Cardiac muscle cell (in vitro differentiated cells and primary cell): ENCODE measurements around the gene SLIT1. TPM values are rescaled to one million over a fixed set of nuclear protein-coding genes. Genes with fewer than 3 reads are reported as not detected.
A peak's percentile ranks its signal among the peaks of the same experiment; 100 is the strongest.

Experiments used
- DNase-seq, 2 donors: peaks; one replicate each; pipeline versions ENCODE4 v3.0.0 to v3.0.0-alpha.2; 2010 to 2017; ENCODE audit warnings: low read depth in 1 of 2, low spot score in 1 of 2
- H3K27ac ChIP-seq: fragments of 200-600 bp; sonication (generic); 2 replicates; pipeline ENCODE4 v1.5.1; 2016
- H3K27me3 ChIP-seq: fragments of 200-600 bp; sonication (generic); 2 replicates; pipeline ENCODE4 v1.6.0; 2016; ENCODE audit warnings: control low read depth
- H3K36me3 ChIP-seq: fragments of 200-600 bp; sonication (generic); 2 replicates; pipeline ENCODE4 v1.5.1; 2016; ENCODE audit warnings: control low read depth
- H3K4me1 ChIP-seq: fragments of 200-600 bp; sonication (generic); 2 replicates; pipeline ENCODE4 v1.8.1; 2017; ENCODE audit warnings: low read depth, mild to moderate bottlenecking, mixed run types
- H3K4me3 ChIP-seq: fragments of 200-600 bp; sonication (generic); 2 replicates; pipeline ENCODE4 v1.5.1; 2016; ENCODE audit warnings: mild to moderate bottlenecking
- H3K9me3 ChIP-seq: fragments of 200-600 bp; sonication (generic); 2 replicates; pipeline ENCODE4 v1.5.1; 2017; ENCODE audit warnings: low read depth, mild to moderate bottlenecking, control low read depth
- CTCF ChIP-seq: IDR thresholded peaks from 2 replicates; pipeline ENCODE4 v1.5.1; 2012; ENCODE audit warnings: low read depth, mild to moderate bottlenecking, low read length
- polyA plus RNA-seq: library from polyadenylated mRNA; unstranded; fragments of >200 nt; fragmentation: Nextera tagmentation; extraction: Ambion mirVana; gene quantifications from 2 replicates; pipeline ENCODE4 v1.2.1, GENCODE V29; 2016
- total RNA-seq: library from RNA; depleted of rRNA; stranded (reverse); fragments of >200 nt; gene quantifications from 2 replicates; pipeline ENCODE4 v1.2.3, GENCODE V29; 2016

SLIT1 gene
- total and polyA plus RNA-seq, 2 experiments from 2014 or later = 3.3 to 11.0 TPM

- no peak for TF ChIP-seq CTCF
- no peak for DNase-seq
- Histone ChIP-seq H3K27me3 (peaks cover 17% of the 10 kb centered on the region), H3K4me1 (peaks cover 12% of the 10 kb centered on the region), H3K36me3 (no peaks in the 10 kb centered on the region), H3K27ac (no peak overlapping the region), H3K4me3 (no peak overlapping the region), H3K9me3 (no peaks in the 10 kb centered on the region)
Measured at GRCh38 chr10:97135464-97135863, 50.3 kb downstream of the SLIT1 start.

GRCh38 chr10:97134983-97135382, 50.8 kb downstream of the SLIT1 start:
- H3K4me1 ChIP-seq = peaks cover 12% of the 10 kb centered on the region

GRCh38 chr10:97134110-97134509, 51.6 kb downstream of the SLIT1 start:
- Histone ChIP-seq H3K36me3 (no peaks in the 10 kb centered on the region), H3K27me3 (peaks cover 10% of the 10 kb centered on the region), H3K4me3 (no peak overlapping the region), H3K27ac (no peak overlapping the region), H3K4me1 (peaks cover 7% of the 10 kb centered on the region), H3K9me3 (no peaks in the 10 kb centered on the region)
- no peak for TF ChIP-seq CTCF
- no peak for DNase-seq

More at GRCh38 chr10:97134983-97135382, 50.8 kb downstream of the SLIT1 start:
- no peak for TF ChIP-seq CTCF
- Histone ChIP-seq H3K27me3 (peaks cover 12% of the 10 kb centered on the region), H3K36me3 (no peaks in the 10 kb centered on the region), H3K9me3 (no peaks in the 10 kb centered on the region), H3K27ac (no peak overlapping the region), H3K4me3 (no peak overlapping the region)
- DNase-seq = no peak

- H3K4me1 ChIP-seq = no peaks in the 10 kb centered on the region
- peaks cover 10% of the 10 kb centered on the region for H3K27me3 ChIP-seq
- no peak overlapping the region for H3K27ac ChIP-seq
- TF ChIP-seq CTCF = no peak
- no peak for DNase-seq
- H3K4me3 ChIP-seq = no peak overlapping the region
- no peaks in the 10 kb centered on the region for H3K36me3 ChIP-seq
- H3K9me3 ChIP-seq = no peaks in the 10 kb centered on the region
Measured at GRCh38 chr10:97132273-97132672, 53.5 kb downstream of the SLIT1 start.

- H3K4me3 ChIP-seq = no peak overlapping the region
- no peaks in the 10 kb centered on the region for H3K9me3 ChIP-seq
- peak in 1 of 2 donors; percentile 39 for DNase-seq
- no peak for TF ChIP-seq CTCF
- H3K4me1 ChIP-seq = no peaks in the 10 kb centered on the region
- H3K27ac ChIP-seq = no peak overlapping the region
- H3K27me3 ChIP-seq = peaks cover 10% of the 10 kb centered on the region
- no peaks in the 10 kb centered on the region for H3K36me3 ChIP-seq
Measured at GRCh38 chr10:97131666-97132065, 54.1 kb downstream of the SLIT1 start.

- Histone ChIP-seq H3K9me3 (no peaks in the 10 kb centered on the region), H3K27ac (no peak overlapping the region), H3K36me3 (no peaks in the 10 kb centered on the region), H3K27me3 (peaks cover 10% of the 10 kb centered on the region), H3K4me1 (no peaks in the 10 kb centered on the region), H3K4me3 (no peak overlapping the region)
- TF ChIP-seq CTCF = no peak
- DNase-seq = no peak
Measured at GRCh38 chr10:97131181-97131628, 54.6 kb downstream of the SLIT1 start.
